TTC549 (cell line): Measurements from ENCODE around the gene NF1.
"Not testable (repeated sequence)": the region's sequence is repeated elsewhere in the genome, so short reads cannot be mapped to it uniquely, and the experiment has no call there.

Experiments
- FAIRE-seq: peaks from 2 replicates; lab custom pipeline; 2012; peaks lifted over from hg19 to GRCh38; lab: Jason Lieb, UNC

The NF1 gene

DNA sequence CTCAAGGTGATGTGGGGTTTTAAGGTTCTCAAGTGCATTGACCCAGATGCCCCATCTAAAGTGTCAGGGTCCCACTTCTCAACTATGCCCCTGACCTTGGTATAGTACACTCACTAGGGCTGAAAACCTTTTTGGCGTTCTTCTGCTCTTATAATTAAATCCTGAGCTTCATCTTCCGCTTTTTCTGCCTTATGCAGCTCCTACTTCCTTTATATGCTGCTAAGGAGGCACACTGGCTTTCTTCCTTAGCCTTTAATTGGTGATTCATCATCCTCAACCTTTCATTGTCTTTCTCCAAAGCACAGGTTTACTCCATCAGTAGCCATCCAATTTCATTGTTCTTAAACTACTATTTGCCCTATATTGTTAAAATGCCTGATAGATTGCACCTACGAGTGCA lies 5.3 kb upstream of the NF1 start:
- no peak for FAIRE-seq

- FAIRE-seq = not testable (repeated sequence)
Observed at GRCh38 chr17:31090650-31091049, 4.1 kb upstream of the NF1 start.

- no peak for FAIRE-seq
Observed at GRCh38 chr17:31092475-31093064, 2.2 kb upstream of the NF1 start.

DNA sequence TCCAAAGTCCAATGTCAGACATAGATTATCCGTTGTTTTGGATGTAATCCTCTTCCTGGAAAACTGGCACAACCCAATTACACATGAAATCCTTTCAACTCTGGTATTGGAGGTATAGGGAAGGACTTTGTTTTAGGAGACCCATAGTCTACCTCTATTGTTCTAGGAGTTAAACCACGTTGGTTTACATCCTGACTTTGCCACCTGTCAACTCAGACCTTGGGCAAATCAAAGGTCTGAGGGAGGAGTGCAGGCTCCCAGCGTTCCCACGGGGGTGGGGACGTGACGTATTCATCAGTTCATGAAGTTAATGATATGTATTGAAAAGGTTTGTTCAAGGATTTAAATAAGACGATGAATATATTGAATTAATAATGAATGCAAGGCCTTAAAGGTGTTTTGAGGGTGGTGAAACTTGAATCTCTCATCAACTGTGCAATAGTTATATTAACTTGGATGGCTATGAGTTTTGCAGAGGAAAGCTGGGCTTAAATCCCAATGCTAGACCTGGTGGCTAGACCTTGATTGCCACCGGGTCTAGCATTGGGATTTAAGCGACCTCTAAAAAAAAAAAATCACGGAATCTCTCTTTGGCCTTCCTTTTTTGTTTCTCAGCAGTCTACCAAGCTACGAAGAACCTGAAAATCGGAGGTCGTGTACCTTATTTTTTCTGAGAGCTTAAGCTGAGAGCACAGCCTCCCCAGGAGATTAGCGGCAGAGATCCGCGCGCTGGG lies 744 bp upstream of the NF1 start:
- no peak for FAIRE-seq

- no peak for FAIRE-seq
Observed at GRCh38 chr17:31095236-31096105, 694 bp downstream of the NF1 start.

- FAIRE-seq = no peak
Observed at GRCh38 chr17:31096106-31096436, 1.3 kb downstream of the NF1 start.

DNA sequence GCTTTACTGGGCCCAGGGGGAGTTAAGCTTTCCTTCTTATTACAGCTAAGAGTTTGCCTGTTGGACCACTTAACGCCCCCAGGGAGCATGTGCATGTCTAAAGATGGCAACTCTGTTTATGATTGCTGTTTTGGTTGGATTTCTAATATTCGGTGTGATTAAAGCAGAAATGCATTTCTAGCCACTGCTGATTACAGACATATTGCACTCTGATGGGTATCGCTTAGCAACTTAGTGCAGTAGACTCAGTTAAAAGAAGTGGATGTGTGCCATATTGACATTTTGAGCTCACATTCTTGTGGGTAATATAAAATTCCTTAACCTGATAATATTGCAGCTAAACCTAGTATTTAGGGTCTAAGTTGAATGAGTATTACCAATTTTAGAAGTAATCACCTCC lies 4.2 kb downstream of the NF1 start:
- FAIRE-seq = no peak

- no peak for FAIRE-seq
Observed at GRCh38 chr17:31100840-31101459, 6.2 kb downstream of the NF1 start.

DNA sequence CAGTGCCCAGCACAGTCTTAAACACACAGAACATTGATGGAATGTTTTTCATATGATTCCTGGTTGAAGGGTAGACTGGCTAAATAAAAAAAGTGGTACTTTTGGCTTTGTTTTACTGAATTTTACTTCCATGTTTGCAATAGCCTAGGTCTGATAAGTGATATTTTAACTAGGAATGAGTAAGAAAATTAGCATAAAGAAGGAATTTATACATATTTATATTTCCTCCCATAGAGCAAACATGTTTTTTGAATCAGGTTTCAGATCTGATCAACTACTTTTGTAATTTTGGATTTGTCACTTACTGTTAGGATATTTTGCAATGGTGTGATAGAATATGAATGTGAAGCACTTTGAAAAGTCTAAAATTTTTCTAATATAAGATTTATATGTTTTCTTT lies 7.2 kb downstream of the NF1 start:
- no peak for FAIRE-seq

GRCh38 chr17:31105991-31106390 lies 11.2 kb downstream of the NF1 start:
- FAIRE-seq = no peak

- FAIRE-seq = no peak
Observed at GRCh38 chr17:31111183-31111582, 16.4 kb downstream of the NF1 start.

DNA sequence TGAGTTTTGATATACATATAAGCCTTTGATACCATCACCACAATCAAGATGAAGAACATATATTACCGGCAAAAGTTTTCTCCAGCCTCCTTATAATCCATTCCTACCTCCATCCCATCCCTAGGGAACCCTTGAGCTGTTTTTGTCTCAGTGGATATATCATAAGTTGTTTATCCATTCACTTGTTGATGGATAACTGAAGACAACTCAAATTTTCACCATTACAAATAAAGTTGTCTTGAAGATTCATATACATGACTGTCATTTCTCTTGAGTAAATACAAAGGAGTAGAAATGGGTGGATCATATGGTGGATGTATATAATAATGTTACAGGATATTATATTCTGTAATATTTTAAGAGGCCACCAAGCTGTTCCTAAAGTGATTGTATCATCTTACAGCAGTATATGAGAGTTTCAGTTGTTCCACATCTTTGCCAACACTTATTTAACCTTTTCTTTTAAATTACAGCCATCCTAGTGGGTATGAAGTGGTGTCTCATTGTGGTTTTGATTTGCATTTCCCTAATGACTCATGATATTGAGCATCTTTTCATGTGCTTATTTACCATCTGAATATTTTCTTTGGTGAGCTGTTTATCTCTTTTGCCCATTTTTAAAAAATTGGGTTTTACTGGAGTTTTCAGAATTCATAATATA lies 17.4 kb downstream of the NF1 start:
- no peak for FAIRE-seq

- not testable (repeated sequence) for FAIRE-seq
Observed at GRCh38 chr17:31113368-31113767, 18.6 kb downstream of the NF1 start.

DNA sequence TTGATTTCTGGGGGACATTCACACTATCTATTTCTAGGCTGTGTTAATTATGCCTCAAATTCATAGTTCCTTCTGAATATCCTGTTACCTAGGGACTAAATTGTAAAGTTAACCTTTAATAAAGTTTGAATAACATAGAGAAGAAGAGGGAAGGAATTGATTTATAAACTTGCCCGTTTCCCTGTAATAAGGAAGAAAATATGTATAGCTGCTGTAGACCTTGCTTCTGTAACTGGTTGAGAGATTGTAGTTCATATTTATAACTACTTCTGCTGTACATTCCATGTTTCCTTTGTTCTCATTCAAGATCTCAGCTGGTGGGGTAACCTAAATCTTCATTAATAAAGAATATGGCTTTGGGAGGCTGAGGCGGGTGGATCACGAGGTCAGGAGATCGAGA lies 19.2 kb downstream of the NF1 start:
- no peak for FAIRE-seq

DNA sequence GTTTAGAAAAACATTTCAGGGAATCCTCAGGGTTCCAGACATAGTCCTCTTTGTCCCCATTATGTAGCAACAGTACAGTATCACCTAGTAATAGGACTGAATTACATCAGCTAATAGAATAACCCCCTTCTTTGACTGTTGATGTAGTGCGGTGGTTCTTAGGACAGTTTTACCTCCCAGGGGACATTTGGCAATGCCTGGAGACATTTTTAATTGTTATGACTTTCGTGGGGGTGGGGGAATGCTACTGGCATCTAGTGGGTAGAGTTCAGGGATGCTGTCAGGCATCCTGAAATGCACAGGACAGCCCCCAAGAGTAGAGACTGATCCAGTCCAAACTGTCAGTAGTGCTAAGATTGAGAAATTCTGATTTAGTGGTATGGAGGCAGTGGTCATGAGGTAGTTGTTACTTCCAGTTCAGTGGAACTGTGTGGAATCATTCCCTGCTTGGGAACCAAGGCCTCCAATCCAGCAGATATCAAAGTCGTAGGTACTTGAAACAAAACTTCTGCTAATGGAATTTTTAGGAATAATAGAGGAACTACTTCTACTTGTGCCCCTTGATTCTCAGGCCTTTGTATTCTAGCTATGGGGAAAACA lies 20.3 kb downstream of the NF1 start:
- no peak for FAIRE-seq

GRCh38 chr17:31116167-31116566 lies 21.4 kb downstream of the NF1 start:
- FAIRE-seq = no peak

- FAIRE-seq = no peak
Observed at GRCh38 chr17:31122746-31123145, 28.0 kb downstream of the NF1 start.

DNA sequence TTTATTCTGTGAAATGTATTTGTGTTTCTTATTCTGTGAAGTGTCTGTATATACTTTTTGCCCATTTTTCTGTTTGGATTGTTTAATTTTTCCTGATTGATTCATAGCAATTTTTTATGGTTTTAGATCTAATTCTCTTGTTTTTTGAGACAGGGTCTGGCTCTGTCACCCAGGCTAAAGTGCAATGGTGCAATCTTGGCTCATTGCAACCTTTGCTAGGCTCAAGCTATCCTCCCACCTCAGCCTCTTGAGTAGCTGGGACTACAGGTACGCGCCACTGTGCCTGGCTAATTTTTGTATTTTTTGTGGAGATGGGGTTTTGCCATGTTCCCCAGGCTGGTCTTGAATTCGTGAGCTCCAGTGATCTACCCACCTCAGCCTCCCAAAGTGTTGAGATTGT lies 31.5 kb downstream of the NF1 start:
- no peak for FAIRE-seq

GRCh38 chr17:31128241-31128640 lies 33.5 kb downstream of the NF1 start:
- FAIRE-seq = no peak

DNA sequence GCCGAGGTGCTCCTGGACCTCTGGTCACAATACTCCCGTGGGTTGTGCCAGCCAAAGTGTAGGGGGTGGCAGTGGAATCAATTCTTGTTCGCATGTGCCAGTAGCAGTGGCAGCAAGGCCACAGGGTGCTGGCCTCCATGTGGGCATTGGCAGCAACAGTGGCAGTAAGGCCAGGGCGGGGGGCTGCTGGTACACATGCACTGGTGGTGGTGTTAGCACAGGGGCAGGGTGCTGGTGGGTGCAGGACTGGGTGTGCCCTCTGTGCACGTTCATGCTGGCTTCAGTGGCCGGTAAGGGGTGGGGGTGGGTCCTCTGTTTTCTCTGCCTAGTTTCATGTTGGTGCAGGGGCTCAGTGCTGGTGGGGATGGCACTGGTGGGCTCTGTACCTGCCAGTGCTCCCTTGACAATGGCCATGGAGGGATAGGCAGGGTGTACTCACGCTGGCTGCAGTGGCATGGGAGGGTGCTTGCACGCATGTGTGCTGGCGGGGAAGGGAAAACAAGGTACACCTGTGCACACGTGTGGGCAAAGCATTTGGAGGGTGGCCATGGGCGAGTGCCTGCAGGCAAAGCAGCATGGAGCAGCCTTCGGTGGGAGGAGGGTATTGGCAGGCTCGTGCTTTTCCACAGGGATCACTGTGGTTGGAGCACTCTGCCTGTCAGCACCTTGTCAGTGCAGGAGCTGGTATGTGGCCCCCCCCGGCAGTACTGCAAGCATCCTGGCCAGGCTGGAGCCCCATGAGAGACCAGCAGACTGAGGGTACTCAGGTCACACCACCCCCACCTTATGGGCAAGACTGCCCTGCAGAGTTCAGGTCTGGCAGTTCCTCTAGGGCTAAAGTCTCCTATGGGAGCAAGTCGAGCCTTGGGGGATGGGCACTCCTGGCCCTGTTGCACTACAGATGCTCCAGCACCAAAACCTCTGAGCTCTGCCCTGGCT lies 35.8 kb downstream of the NF1 start:
- no peak for FAIRE-seq

GRCh38 chr17:31131299-31131698 lies 36.5 kb downstream of the NF1 start:
- FAIRE-seq = no peak
